HCT116 (cell line): Measurements from ENCODE around the gene JAK1. TPM values are rescaled to one million over a fixed set of nuclear protein-coding genes. Genes with fewer than 3 reads are reported as not detected.

ENCODE experiments used
- ATAC-seq: fragments of 200-7000 bp; cut with Tn5 transposase; 2 replicates; pipeline ENCODE4 v1.9.1; 2020; ENCODE audit warnings: mild to moderate bottlenecking, moderate library complexity
- BruUV-seq: library from RNA; stranded (reverse); fragments of 400-500 nt; replicated peaks from 2 replicates; lab custom pipeline; 2021; lab: Mats Ljungman, UMichigan
- CTCF ChIA-PET: fragments of 300-600 bp; sonication (Branson Sonifier 250); formaldehyde crosslinking; loops from one replicate; lab custom pipeline; 2021; ENCODE audit warnings: antibody characterized with exemption; lab: Charles Lee
- POLR2A ChIA-PET: fragments of 300-600, 350-600 bp; sonication (Branson Sonifier 250); formaldehyde crosslinking; loops from one replicate; lab custom pipeline; 2021; ENCODE audit warnings: antibody characterized with exemption; lab: Charles Lee
- RAD21 ChIA-PET, 2 experiments: fragments of 300-600 bp; sonication (Branson Sonifier 250); formaldehyde crosslinking; loops; one replicate each; lab custom pipeline; 2023; ENCODE audit warnings: low total read pairs in 2 of 2; ENCODE audit not compliant: uncharacterized antibody in 2 of 2, unreplicated experiment in 2 of 2, low non-redundant PET in 1 of 2; lab: Charles Lee
- DNase-seq: peaks from one replicate; pipeline ENCODE4 v3.0.0-alpha.2; 2010; ENCODE audit warnings: low read depth, low spot score
- H2AFZ ChIP-seq: fragments of 200-600 bp; shearing (Covaris generic), sonication (generic); 2 replicates; pipeline ENCODE4 v1.6.1; 2017; ENCODE audit warnings: low read depth, mixed run types, mixed read lengths, antibody characterized with exemption, low read length; ENCODE audit not compliant: poor library complexity, severe bottlenecking
- H3K27ac ChIP-seq: 2 replicates; pipeline ENCODE4 v1.5.1; 2012; ENCODE audit warnings: low read depth, low read length
- H3K27me3 ChIP-seq: fragments of 200-600 bp; sonication (generic); 2 replicates; pipeline ENCODE4 v1.6.1; 2016; ENCODE audit warnings: mixed run types, low read length, mixed read lengths; ENCODE audit not compliant: insufficient read depth
- H3K36me3 ChIP-seq, 2 experiments: fragments of 200-500 bp in 1 of 2; fragments of 200-600 bp in 1 of 2; sonication (Bioruptor generic) in 1 of 2; sonication (generic) in 1 of 2; 2 replicates each; pipeline versions ENCODE4 v1.5.1 to v1.6.1; 2014 to 2016; ENCODE audit warnings: low read length in 2 of 2, inconsistent platforms in 1 of 2, mixed read lengths in 1 of 2, mixed run types in 1 of 2; ENCODE audit not compliant: insufficient read depth in 2 of 2, control insufficient read depth in 1 of 2
- H3K4me1 ChIP-seq, 2 experiments: fragments of 200-600 bp in 1 of 2; sonication (generic) in 1 of 2; 2 replicates each; pipeline versions ENCODE4 v1.5.1 to v1.6.1; 2012 to 2017; ENCODE audit warnings: low read length in 2 of 2, inconsistent platforms in 1 of 2, mild to moderate bottlenecking in 1 of 2, mixed read lengths in 1 of 2, mixed run types in 1 of 2, moderate library complexity in 1 of 2; ENCODE audit not compliant: insufficient read depth in 2 of 2, control insufficient read depth in 1 of 2
- H3K4me2 ChIP-seq: fragments of 200-600 bp; sonication (generic); 2 replicates; pipeline ENCODE4 v1.6.1; 2017; ENCODE audit warnings: mixed run types, low read length, mixed read lengths
- H3K4me3 ChIP-seq, 2 experiments: fragments of 200-600 bp in 1 of 2; sonication (generic) in 1 of 2; replicated peaks in 1 of 2; 2 replicates each; pipeline ENCODE4 v1.5.1; 2011 to 2016; ENCODE audit warnings: low read length in 2 of 2, control low read depth in 1 of 2, low read depth in 1 of 2, mild to moderate bottlenecking in 1 of 2, mixed read lengths in 1 of 2, mixed run types in 1 of 2
- H3K79me2 ChIP-seq: fragments of 200-600 bp; sonication (generic); 2 replicates; pipeline ENCODE4 v1.6.1; 2017; ENCODE audit warnings: mild to moderate bottlenecking, mixed run types, low read length, moderate library complexity, mixed read lengths; ENCODE audit not compliant: insufficient read depth
- H3K9ac ChIP-seq: fragments of 200-600 bp; sonication (generic); 2 replicates; pipeline ENCODE4 v1.6.1; 2016; ENCODE audit warnings: low read length, mixed read lengths
- H3K9me2 ChIP-seq: fragments of 200-600 bp; sonication (generic), shearing (Covaris generic); 2 replicates; pipeline ENCODE4 v1.6.1; 2017; ENCODE audit warnings: mixed run types, mild to moderate bottlenecking, moderate library complexity; ENCODE audit not compliant: insufficient read depth
- H3K9me3 ChIP-seq, 2 experiments: fragments of 200-500 bp in 1 of 2; fragments of 200-600 bp in 1 of 2; sonication (Bioruptor generic) in 1 of 2; sonication (generic) in 1 of 2; 2 replicates each; pipeline ENCODE4 v1.6.1; 2014 to 2017; ENCODE audit warnings: low read length in 2 of 2, mixed read lengths in 2 of 2, inconsistent platforms in 1 of 2, low read depth in 1 of 2, mild to moderate bottlenecking in 1 of 2, mixed run types in 1 of 2, moderate library complexity in 1 of 2; ENCODE audit not compliant: control insufficient read depth in 1 of 2, insufficient read depth in 1 of 2
- H4K20me1 ChIP-seq: fragments of 200-600 bp; sonication (generic), shearing (Covaris generic); 2 replicates; pipeline ENCODE4 v1.6.1; 2017; ENCODE audit warnings: mixed run types, mild to moderate bottlenecking, moderate library complexity; ENCODE audit not compliant: insufficient read depth
- JUND ChIP-seq: IDR thresholded peaks from 2 replicates; pipeline ENCODE4 v1.6.1; 2012
- RAD21 ChIP-seq: IDR thresholded peaks from 2 replicates; pipeline ENCODE4 v1.6.1; 2012; ENCODE audit warnings: low read depth, mild to moderate bottlenecking
- SP1 ChIP-seq: IDR thresholded peaks from 2 replicates; pipeline ENCODE4 v1.6.1; 2012; ENCODE audit warnings: low read depth
- intact Hi-C: fragments of 100-400 bp; cut with micrococcal nuclease; formaldehyde crosslinking; loops from 2 replicates; pipeline ENCODE4 v1.10.0; 2022
- total RNA-seq: library from RNA; stranded (reverse); gene quantifications from one replicate; pipeline ENCODE4 v1.2.1, GENCODE V29; 2021; ENCODE audit not compliant: unreplicated experiment

The JAK1 gene
- total RNA-seq, 1 experiment from 2014 or later = 53.2 TPM

GRCh38 chr1:64934115-64934877 lies 32.1 kb downstream of the JAK1 start:
- peak; percentile 81 for ATAC-seq

DNA sequence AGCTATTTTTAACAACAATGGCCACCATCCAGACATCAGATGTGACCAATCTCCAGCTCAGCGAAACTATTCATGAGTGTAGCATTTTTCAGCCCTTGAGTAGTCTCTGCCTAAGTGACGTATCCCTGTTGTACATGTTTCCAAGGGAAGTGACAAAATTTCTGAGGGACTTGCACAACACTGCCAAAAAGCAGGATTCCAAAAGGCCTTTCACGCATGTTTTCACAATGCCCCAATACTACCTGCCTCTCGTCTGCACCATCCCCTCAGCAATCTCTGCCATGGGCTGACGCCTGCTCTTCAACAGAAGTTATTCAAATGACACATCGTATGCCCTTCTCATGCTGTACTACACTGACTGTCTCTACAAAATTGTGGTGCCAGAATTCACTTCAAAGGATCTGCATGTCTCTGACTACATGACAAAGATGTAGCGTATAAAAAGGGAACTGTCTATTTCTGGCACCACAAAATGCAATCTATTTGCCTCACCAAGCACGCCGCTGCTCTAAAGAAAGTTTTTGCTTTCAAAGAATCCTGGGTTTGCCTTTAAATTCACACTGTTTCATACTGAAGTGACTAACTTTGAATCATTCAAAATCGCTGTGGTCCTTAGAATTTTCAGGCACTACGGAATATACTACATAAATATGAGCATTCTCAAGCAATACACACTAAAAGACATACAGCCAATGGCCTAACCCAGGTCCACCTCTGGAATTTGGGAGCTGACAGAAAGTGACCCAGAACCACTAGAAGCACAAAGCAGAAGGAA lies 32.9 kb downstream of the JAK1 start:
- H2AFZ ChIP-seq = no peak overlapping the region
- peak overlapping the region; percentile 60 for H3K4me2 ChIP-seq
- no peaks in the 10 kb centered on the region for H3K9me2 ChIP-seq
- no peaks in the 10 kb centered on the region for H3K9me3 ChIP-seq
- intact Hi-C loops = no loop called here
- H3K27ac ChIP-seq = no peak overlapping the region
- H4K20me1 ChIP-seq = no peaks in the 10 kb centered on the region
- peaks cover 10 to 25% of the 10 kb centered on the region in 2 experiments; a peak in 3 of 4 replicates for H3K4me1 ChIP-seq
- H3K4me3 ChIP-seq = no peak overlapping the region
- ChIA-PET RAD21 (no interaction called here), CTCF (no interaction called here), POLR2A (no interaction called here)
- DNase-seq (no peak), ATAC-seq (0 out of 2 replicates have a peak, but pooled peaks have one; percentile 17)
- TF ChIP-seq JUND = 0 out of 2 replicates have a peak, but pooled peaks have one; percentile 3
- no peak for TF ChIP-seq RAD21
- BruUV-seq = no TSS peak
- H3K36me3 ChIP-seq = no peaks in the 10 kb centered on the region
- peaks cover 35% of the 10 kb centered on the region for H3K79me2 ChIP-seq
- H3K9ac ChIP-seq = no peak overlapping the region
- H3K27me3 ChIP-seq = no peaks in the 10 kb centered on the region

More at GRCh38 chr1:64934115-64934877, 32.1 kb downstream of the JAK1 start:
- intact Hi-C loops = no loop called here
- H4K20me1 ChIP-seq = no peaks in the 10 kb centered on the region
- no peak overlapping the region for H3K9ac ChIP-seq
- no peak overlapping the region for H2AFZ ChIP-seq
- no peaks in the 10 kb centered on the region for H3K27me3 ChIP-seq
- H3K4me2 ChIP-seq = peak overlapping the region; percentile 60
- POLR2A ChIA-PET = no interaction called here
- no peak for DNase-seq
- CTCF ChIA-PET = no interaction called here
- RAD21 ChIA-PET = no interaction called here
- H3K27ac ChIP-seq = no peak overlapping the region
- no peaks in the 10 kb centered on the region for H3K36me3 ChIP-seq
- no peaks in the 10 kb centered on the region for H3K9me3 ChIP-seq
- no peaks in the 10 kb centered on the region for H3K9me2 ChIP-seq
- 0 out of 4 replicates have a peak overlapping the region, but pooled peaks of 1 of the 2 experiments have one; percentile 1 for H3K4me3 ChIP-seq
- peaks cover 31% of the 10 kb centered on the region for H3K79me2 ChIP-seq
- 0 out of 2 replicates have a peak, but pooled peaks have one; percentile 3 for TF ChIP-seq JUND
- TF ChIP-seq SP1 = no peak
- no TSS peak for BruUV-seq
- H3K4me1 ChIP-seq = peaks cover 10 to 25% of the 10 kb centered on the region in 2 experiments; a peak in 3 of 4 replicates
